ENCODE data around the gene SPDYC.

The SPDYC gene

DNA sequence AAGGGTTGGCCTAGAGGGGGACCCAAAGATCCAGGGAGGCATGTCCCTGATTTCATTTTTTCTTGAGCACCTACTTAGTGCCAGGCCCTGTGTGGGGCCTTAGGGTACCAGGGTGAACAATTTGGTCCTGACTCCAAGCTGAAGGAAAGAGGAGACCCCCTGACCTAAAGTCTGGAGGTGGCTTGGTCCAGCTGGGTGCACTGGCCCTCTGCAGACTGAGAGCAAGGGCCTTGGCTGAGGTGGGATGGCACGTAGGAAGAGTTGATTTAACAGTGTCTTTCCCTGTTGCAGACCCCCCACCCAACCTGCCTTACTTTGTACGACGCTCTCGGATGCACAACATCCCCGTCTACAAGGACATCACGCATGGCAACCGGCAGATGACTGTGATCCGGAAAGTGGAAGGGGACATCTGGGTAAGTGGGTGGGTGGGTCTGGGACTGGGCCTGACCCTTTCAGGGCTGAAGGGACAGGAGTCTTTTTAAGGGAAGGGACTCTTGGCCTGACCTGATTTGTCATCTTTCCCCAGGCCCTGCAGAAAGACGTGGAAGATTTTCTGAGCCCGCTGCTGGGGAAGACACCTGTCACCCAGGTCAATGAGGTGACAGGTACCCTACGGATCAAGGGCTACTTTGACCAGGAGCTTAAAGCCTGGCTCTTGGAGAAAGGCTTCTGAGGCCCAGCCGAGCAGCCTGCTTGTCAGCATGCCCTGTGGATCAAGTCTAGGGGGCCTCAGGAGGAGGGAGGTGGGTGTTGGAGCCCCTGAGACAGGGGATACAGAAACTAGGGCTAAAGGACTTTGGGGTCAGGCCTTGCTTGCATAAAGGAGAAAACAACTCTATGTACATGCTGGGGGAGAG, 44.6 kb upstream of the SPDYC start:
- DNase-seq (ENCODE audit: low read depth, low spot score), result no peak
- TF ChIP-seq CTCF (IDR thresholded peaks at IDR 0.05; ENCODE audit: insufficient read depth, low read length, missing control alignments), result no peak
- CTCF ChIA-PET, result interaction anchor here (1.4 kb wide), 1 partner anchor 141 kb away, joined by 3 read pairs; no protein-coding TSS in a partner anchor
- H3K4me3 ChIP-seq (ENCODE audit: low read depth, low read length), result no peak overlapping the region
- POLR2A ChIA-PET, result interaction anchor here (2.2 kb wide), 1 partner anchor 10 kb away, joined by 7 read pairs; no protein-coding TSS in a partner anchor

DNA sequence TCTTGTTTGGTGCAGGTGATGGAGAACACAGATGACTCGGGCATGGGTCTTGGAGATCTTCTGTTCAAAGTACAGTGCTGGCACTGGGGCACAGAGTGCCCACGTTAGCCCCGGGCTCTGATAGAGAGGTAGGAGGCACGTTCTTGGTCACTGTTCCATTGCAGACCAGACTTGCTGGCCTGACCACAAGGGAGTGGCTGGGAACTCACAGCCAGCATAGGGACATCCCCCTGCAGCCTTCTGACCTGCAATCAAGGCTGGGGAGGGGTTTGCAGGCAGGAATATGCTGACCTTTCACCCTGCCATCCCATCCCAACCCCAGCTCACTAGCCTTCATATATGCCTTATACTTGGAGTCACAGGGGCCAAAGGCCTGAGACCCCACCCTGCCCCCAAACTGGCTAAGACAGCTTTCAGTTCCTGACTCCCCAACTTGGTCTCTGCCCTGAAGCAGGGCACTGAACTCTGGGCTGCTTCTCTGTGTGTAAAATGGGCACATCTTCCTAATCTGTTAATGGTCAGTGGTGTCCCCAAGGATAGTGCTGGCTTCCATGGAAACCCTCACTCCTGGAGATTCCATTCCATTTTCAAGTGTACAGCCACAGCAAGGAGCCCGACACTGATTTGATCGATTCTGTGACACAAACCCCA, 43.3 kb upstream of the SPDYC start:
- no peak overlapping the region for H3K4me3 ChIP-seq (ENCODE audit: low read depth, low read length)
- no peak for DNase-seq (ENCODE audit: low read depth, low spot score)
- CTCF ChIA-PET, result interaction anchor here (1.0 to 1.4 kb wide), 3 partner anchors 13 to 139 kb away, joined by 3 read pairs; no protein-coding TSS in a partner anchor
- POLR2A ChIA-PET, result interaction anchor here (2.2 kb wide), 1 partner anchor 8 kb away, joined by 7 read pairs; no protein-coding TSS in a partner anchor
- no peak for TF ChIP-seq CTCF (IDR thresholded peaks at IDR 0.05; ENCODE audit: insufficient read depth, low read length, missing control alignments)

GRCh38 chr11:65127473-65128181, 42.4 kb upstream of the SPDYC start:
- ChIA-PET CTCF (interaction anchor here (1.0 to 1.9 kb wide), 4 partner anchors 10 to 113 kb away, joined by 3 to 11 read pairs (median 4); partner anchors contain the start of genes ARL2, TM7SF2 and ZNHIT2), POLR2A (interaction anchor here (0.6 kb wide), 1 partner anchor 63 kb away, joined by 3 read pairs; no protein-coding TSS in a partner anchor)
- H3K4me3 ChIP-seq (ENCODE audit: low read depth, low read length), result no peak overlapping the region
- no peak for TF ChIP-seq CTCF (IDR thresholded peaks at IDR 0.05; ENCODE audit: insufficient read depth, low read length, missing control alignments)
- DNase-seq (ENCODE audit: low read depth, low spot score), result no peak

DNA sequence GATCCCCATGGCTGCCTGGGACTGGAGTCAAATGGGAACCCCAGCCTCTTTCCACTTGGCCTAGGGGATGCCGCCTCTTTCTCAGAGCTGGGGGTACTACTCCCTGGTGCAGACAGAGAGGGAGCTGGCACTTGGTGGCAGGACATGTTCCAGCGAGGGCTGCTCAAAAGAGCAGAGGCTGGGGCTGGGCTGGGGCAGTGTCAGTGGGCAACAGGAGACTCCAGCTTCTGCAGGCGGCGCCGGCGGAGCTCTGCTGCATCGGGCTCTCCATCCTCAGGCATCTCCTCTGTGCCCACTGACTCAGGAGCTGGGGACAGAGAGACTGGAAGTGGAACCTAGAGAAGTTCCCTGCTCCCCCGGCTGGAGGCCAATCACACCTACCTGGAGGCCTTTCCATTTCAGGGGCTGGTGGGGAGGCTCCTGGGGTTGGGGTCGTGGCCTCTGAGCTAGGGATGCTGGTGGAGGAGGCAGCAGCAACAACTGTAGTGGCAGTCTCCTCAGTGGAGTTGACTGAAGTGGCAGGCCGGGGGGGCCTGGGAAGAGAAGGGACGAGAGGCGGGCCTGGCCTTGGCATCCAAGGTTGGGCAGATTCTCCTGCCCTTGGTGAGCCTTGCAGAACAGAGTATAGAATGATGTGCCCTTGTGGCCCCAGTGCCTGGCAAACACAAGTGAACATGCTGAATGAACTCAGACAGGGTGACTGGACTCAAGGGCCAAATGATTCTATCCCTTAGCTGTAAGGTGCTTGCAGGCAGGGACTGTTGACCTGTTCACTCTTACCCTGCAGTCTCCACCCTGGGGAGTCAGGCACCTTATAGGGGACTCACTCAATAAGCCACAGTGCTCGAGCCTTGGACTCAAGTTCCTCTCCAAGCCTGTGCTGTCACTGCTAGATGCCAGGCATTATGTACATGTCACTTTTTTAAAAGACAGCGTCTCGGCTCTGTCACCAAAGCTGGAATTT, 41.6 kb upstream of the SPDYC start:
- POLR2A ChIA-PET, result interaction anchor here (0.6 kb wide), 1 partner anchor 334 kb away, joined by 3 read pairs; no protein-coding TSS in a partner anchor

More for the DNA sequence above, 41.6 kb upstream of the SPDYC start:
- CTCF ChIA-PET, result interaction anchor here (1.3 to 1.9 kb wide), 4 partner anchors 11 to 114 kb away, joined by 3 to 11 read pairs (median 5); partner anchors contain the start of genes ARL2, TM7SF2 and ZNHIT2
- no peak for DNase-seq (ENCODE audit: low read depth, low spot score)
- H3K4me3 ChIP-seq (ENCODE audit: low read depth, low read length), result no peak overlapping the region
- TF ChIP-seq CTCF (IDR thresholded peaks at IDR 0.05; ENCODE audit: insufficient read depth, low read length, missing control alignments), result no peak

Data from AG04449 (cell line).